DMS153 (cell line): ENCODE results near the gene CCDC159.
"Not testable (repeated sequence)": the region's sequence is repeated elsewhere in the genome, so short reads cannot be mapped to it uniquely, and the experiment has no call there.

Experiments
- DNase-seq: peaks from one replicate; lab custom pipeline; 2025; lab: John Stamatoyannopoulos, UW

The CCDC159 gene

GRCh38 chr19:11346104-11346940 is at the start of gene CCDC159, which contains the start of gene TMEM205:
Gene CCDC159, plus strand, starts transcription at chr19:11346519. Its CDS starts 88 bp downstream, at chr19:11346607.
Gene TMEM205, minus strand, starts transcription at chr19:11346268. Its CDS starts 649 bp downstream, at chr19:11345619.
- DNase-seq: peak; percentile 98

GRCh38 chr19:11299946-11300810 is 46.1 kb upstream of the CCDC159 start:
- no peak for DNase-seq

GRCh38 chr19:11300811-11301120 is 45.6 kb upstream of the CCDC159 start:
- DNase-seq: no peak

- no peak for DNase-seq
Observed at GRCh38 chr19:11304936-11305335, 41.4 kb upstream of the CCDC159 start.

GRCh38 chr19:11306337-11306736 is 40.0 kb upstream of the CCDC159 start:
- DNase-seq: no peak

GRCh38 chr19:11320278-11320995 is 25.9 kb upstream of the CCDC159 start:
- not testable (repeated sequence) for DNase-seq

- DNase-seq: no peak
Observed at GRCh38 chr19:11321191-11322126, 24.9 kb upstream of the CCDC159 start.

- no peak for DNase-seq
Observed at GRCh38 chr19:11322269-11323024, 23.9 kb upstream of the CCDC159 start.

- DNase-seq: no peak
Observed at GRCh38 chr19:11323601-11324078, 22.7 kb upstream of the CCDC159 start.

GRCh38 chr19:11324079-11324661 is 22.1 kb upstream of the CCDC159 start:
- DNase-seq: peak; percentile 84

- no peak for DNase-seq
Observed at GRCh38 chr19:11324748-11325389, 21.4 kb upstream of the CCDC159 start.

GRCh38 chr19:11325544-11325943 is 20.8 kb upstream of the CCDC159 start:
- no peak for DNase-seq

- no peak for DNase-seq
Observed at GRCh38 chr19:11330127-11330526, 16.2 kb upstream of the CCDC159 start.

GRCh38 chr19:11331502-11331901 is 14.8 kb upstream of the CCDC159 start:
- DNase-seq: no peak

- no peak for DNase-seq
Observed at GRCh38 chr19:11332822-11333221, 13.5 kb upstream of the CCDC159 start.

GRCh38 chr19:11333838-11334237 is 12.5 kb upstream of the CCDC159 start:
- not testable (repeated sequence) for DNase-seq

- no peak for DNase-seq
Observed at GRCh38 chr19:11335449-11336146, 10.7 kb upstream of the CCDC159 start.

- no peak for DNase-seq
Observed at GRCh38 chr19:11337080-11337479, 9.2 kb upstream of the CCDC159 start.

GRCh38 chr19:11338121-11338520 is 8.2 kb upstream of the CCDC159 start:
- no peak for DNase-seq
